Stimulated activated CD4-positive, alpha-beta T cell treated with anti-CD3 and anti-CD28 coated beads, TNF-alpha, amount 100 ng/mL, for 48 hours (primary cell): ENCODE results near the gene SCGB1D4.
"Not testable (repeated sequence)": the region's sequence is repeated elsewhere in the genome, so short reads cannot be mapped to it uniquely, and the experiment has no call there.

Experiments used
- DNase-seq, 3 donors: peaks; one replicate each; pipeline ENCODE4 v3.0.0-alpha.2; 2020; ENCODE audit warnings: low read depth in 3 of 3

The SCGB1D4 gene

GRCh38 chr11:62298975-62299374 is at the start of gene SCGB1D4:
Gene SCGB1D4 (minus strand): TSS chr11:62299075. CDS start chr11:62299010, 65 bp downstream.
- no peak for DNase-seq

GRCh38 chr11:62345861-62346260 is 47.0 kb upstream of the SCGB1D4 start:
- DNase-seq, result no peak

GRCh38 chr11:62344210-62344609 is 45.3 kb upstream of the SCGB1D4 start:
- no peak for DNase-seq

GRCh38 chr11:62343646-62344190 is 44.8 kb upstream of the SCGB1D4 start:
- DNase-seq, result not testable (repeated sequence)

GRCh38 chr11:62341588-62341987 is 42.7 kb upstream of the SCGB1D4 start:
- DNase-seq, result no peak

GRCh38 chr11:62340269-62340901 is 41.5 kb upstream of the SCGB1D4 start:
- DNase-seq, result peak in 2 of 3 donors; percentile 31 to 37

- no peak for DNase-seq
These were observed 39.3 kb upstream of the SCGB1D4 start for GRCh38 chr11:62338218-62338617.

GRCh38 chr11:62337303-62338181 is 38.7 kb upstream of the SCGB1D4 start, which contains the start of gene ASRGL1:
Gene ASRGL1 (plus strand): TSS chr11:62337448. CDS start chr11:62337978, 530 bp downstream.
- peak; percentile 43 to 65 (median 62) for DNase-seq

GRCh38 chr11:62336949-62337302 is 38.1 kb upstream of the SCGB1D4 start:
- DNase-seq, result not testable (repeated sequence)

- no peak for DNase-seq
These were observed 34.9 kb upstream of the SCGB1D4 start for GRCh38 chr11:62333768-62334167.

GRCh38 chr11:62331264-62331663 is 32.4 kb upstream of the SCGB1D4 start:
- DNase-seq, result not testable (repeated sequence)

GRCh38 chr11:62327541-62327940 is 28.7 kb upstream of the SCGB1D4 start:
- not testable (repeated sequence) for DNase-seq

GRCh38 chr11:62326719-62327118 is 27.8 kb upstream of the SCGB1D4 start:
- not testable (repeated sequence) for DNase-seq

- not testable (repeated sequence) for DNase-seq
These were observed 26.9 kb upstream of the SCGB1D4 start for GRCh38 chr11:62325781-62326180.

- peak; percentile 44 to 62 (median 53) for DNase-seq
These were observed 26.1 kb upstream of the SCGB1D4 start for GRCh38 chr11:62324731-62325556.

GRCh38 chr11:62322524-62322923 is 23.6 kb upstream of the SCGB1D4 start:
- no peak for DNase-seq

- DNase-seq, result no peak
These were observed 16.6 kb upstream of the SCGB1D4 start for GRCh38 chr11:62315431-62315830.

GRCh38 chr11:62309991-62310390 is 11.1 kb upstream of the SCGB1D4 start:
- no peak for DNase-seq

- DNase-seq, result no peak
These were observed 9.1 kb upstream of the SCGB1D4 start for GRCh38 chr11:62307950-62308349.

GRCh38 chr11:62306227-62306626 is 7.4 kb upstream of the SCGB1D4 start:
- no peak for DNase-seq

GRCh38 chr11:62295504-62295903 is 3.4 kb downstream of the SCGB1D4 start:
- no peak for DNase-seq

- no peak for DNase-seq
These were observed 18.4 kb downstream of the SCGB1D4 start for GRCh38 chr11:62280452-62280851.
